ENCODE data around the gene PRDM16. TPM values are rescaled to one million over a fixed set of nuclear protein-coding genes. Genes with fewer than 3 reads are reported as not detected.

The PRDM16 gene
- total and polyA plus RNA-seq, 2 donors (not counting 1 experiment from before 2014, with no cell fraction given), result 0.03 to 0.12 TPM

GRCh38 chr1:3186526-3186921 is 117.5 kb downstream of the PRDM16 start:
- intact Hi-C loops (cut with micrococcal nuclease), result no loop called here
- H3K27me3 Mint-ChIP-seq, result peaks cover 25% of the 10 kb centered on the region
- no peak overlapping the region for H3K4me3 ChIP-seq (ENCODE audit: control extremely low read depth in 1 of 5, extremely low read depth in 1 of 5, insufficient read depth in 1 of 5, low read depth in 2 of 5, low read length in 4 of 5)
- no peak overlapping the region for H3K27ac Mint-ChIP-seq
- no peak overlapping the region for H3K9ac ChIP-seq (ENCODE audit: low read length)
- H3K27ac ChIP-seq (ENCODE audit: low read length in 2 of 2), result no peak overlapping the region
- H3K79me2 ChIP-seq (ENCODE audit: control insufficient read depth, insufficient read depth, low read length), result no peaks in the 10 kb centered on the region
- no peaks in the 10 kb centered on the region for H3K4me1 ChIP-seq (ENCODE audit: control insufficient read depth in 2 of 2, insufficient read depth in 2 of 2, low read length in 2 of 2)
- H2AFZ ChIP-seq (ENCODE audit: insufficient read depth, low read depth, low read length, poor library complexity, severe bottlenecking), result no peak overlapping the region
- peaks cover 0 to 25% (median 1%) of the 10 kb centered on the region in 3 donors for H3K9me3 ChIP-seq (ENCODE audit: control extremely low read depth in 1 of 3, control insufficient read depth in 2 of 3, insufficient read depth in 1 of 3, low read length in 2 of 3)
- H3K4me1 Mint-ChIP-seq, result no peaks in the 10 kb centered on the region
- POLR2A ChIA-PET, result no interaction called here
- TF ChIP-seq EZH2 (IDR thresholded peaks at IDR 0.05; ENCODE audit: borderline replicate concordance, insufficient read depth, low read depth, low read length, poor library complexity, severe bottlenecking) (no peak), CTCF (IDR thresholded peaks at IDR 0.05) (no peak)
- no peaks in the 10 kb centered on the region for H4K20me1 ChIP-seq (ENCODE audit: control insufficient read depth, insufficient read depth, low read length, poor library complexity, severe bottlenecking)
- ATAC-seq (ENCODE audit: low read depth) (no peak), DNase-seq (no peak)
- H3K9me3 Mint-ChIP-seq (ENCODE audit: insufficient read depth), result no peaks in the 10 kb centered on the region
- H3K27me3 ChIP-seq (replicated peaks in 1 of 4; ENCODE audit: control extremely low read depth in 1 of 4, control insufficient read depth in 3 of 4, insufficient read depth in 4 of 4, low read length in 3 of 4), result peaks cover 0 to 19% (median 0%) of the 10 kb centered on the region in 4 experiments
- H3K36me3 ChIP-seq (replicated peaks in 1 of 2; ENCODE audit: control extremely low read depth in 1 of 2, control insufficient read depth in 1 of 2, extremely low read depth in 1 of 2, insufficient read depth in 2 of 2, low read length in 1 of 2), result no peaks in the 10 kb centered on the region
- H3K4me2 ChIP-seq (replicated peaks; ENCODE audit: low read depth, low read length, poor library complexity, severe bottlenecking), result no peak overlapping the region
- CTCF ChIA-PET, result no interaction called here
- 90% methylated on average over 22 of the region's 22 CpGs for WGBS (ENCODE audit: insufficient coverage)
- no peak overlapping the region for H3K4me3 Mint-ChIP-seq

- intact Hi-C loops (cut with micrococcal nuclease), result no loop called here
- H3K9me3 ChIP-seq (ENCODE audit: control extremely low read depth in 1 of 3, control insufficient read depth in 2 of 3, insufficient read depth in 1 of 3, low read length in 2 of 3), result peaks cover 0 to 22% (median 0%) of the 10 kb centered on the region in 3 donors
- DNase-seq, result no peak
- H2AFZ ChIP-seq (ENCODE audit: insufficient read depth, low read depth, low read length, poor library complexity, severe bottlenecking), result no peak overlapping the region
- H3K4me1 Mint-ChIP-seq, result no peaks in the 10 kb centered on the region
- no peak overlapping the region for H3K27ac Mint-ChIP-seq
- ChIA-PET CTCF (no interaction called here), POLR2A (no interaction called here)
- peaks cover 25% of the 10 kb centered on the region for H3K27me3 Mint-ChIP-seq
- no peaks in the 10 kb centered on the region for H3K4me1 ChIP-seq (ENCODE audit: control insufficient read depth in 2 of 2, insufficient read depth in 2 of 2, low read length in 2 of 2)
- no peaks in the 10 kb centered on the region for H3K79me2 ChIP-seq (ENCODE audit: control insufficient read depth, insufficient read depth, low read length)
- H3K9ac ChIP-seq (ENCODE audit: low read length), result no peak overlapping the region
- no peaks in the 10 kb centered on the region for H3K36me3 ChIP-seq (replicated peaks in 1 of 2; ENCODE audit: control extremely low read depth in 1 of 2, control insufficient read depth in 1 of 2, extremely low read depth in 1 of 2, insufficient read depth in 2 of 2, low read length in 1 of 2)
- H4K20me1 ChIP-seq (ENCODE audit: control insufficient read depth, insufficient read depth, low read length, poor library complexity, severe bottlenecking), result no peaks in the 10 kb centered on the region
- no peak overlapping the region for H3K4me2 ChIP-seq (replicated peaks; ENCODE audit: low read depth, low read length, poor library complexity, severe bottlenecking)
- TF ChIP-seq CTCF (IDR thresholded peaks at IDR 0.05) (no peak), EZH2 (IDR thresholded peaks at IDR 0.05; ENCODE audit: borderline replicate concordance, insufficient read depth, low read depth, low read length, poor library complexity, severe bottlenecking) (no peak)
- no peaks in the 10 kb centered on the region for H3K9me3 Mint-ChIP-seq (ENCODE audit: insufficient read depth)
- peaks cover 0 to 19% (median 0%) of the 10 kb centered on the region in 4 experiments for H3K27me3 ChIP-seq (replicated peaks in 1 of 4; ENCODE audit: control extremely low read depth in 1 of 4, control insufficient read depth in 3 of 4, insufficient read depth in 4 of 4, low read length in 3 of 4)
- no peak overlapping the region for H3K4me3 ChIP-seq (ENCODE audit: control extremely low read depth in 1 of 5, extremely low read depth in 1 of 5, insufficient read depth in 1 of 5, low read depth in 2 of 5, low read length in 4 of 5)
- H3K27ac ChIP-seq (ENCODE audit: low read length in 2 of 2), result no peak overlapping the region
- WGBS (ENCODE audit: insufficient coverage), result 88% methylated on average over 21 of the region's 21 CpGs
- ATAC-seq (ENCODE audit: low read depth), result no peak
- no peak overlapping the region for H3K4me3 Mint-ChIP-seq
Observed at GRCh38 chr1:3187415-3188149, 118.6 kb downstream of the PRDM16 start.
